ENCODE results near the gene SMIM32.

The SMIM32 gene

GRCh38 chr5:136157514-136157913 is 35.4 kb downstream of the SMIM32 start:
- no peak for DNase-seq (ENCODE audit: low read depth)
- TF ChIP-seq, protein P1, sequence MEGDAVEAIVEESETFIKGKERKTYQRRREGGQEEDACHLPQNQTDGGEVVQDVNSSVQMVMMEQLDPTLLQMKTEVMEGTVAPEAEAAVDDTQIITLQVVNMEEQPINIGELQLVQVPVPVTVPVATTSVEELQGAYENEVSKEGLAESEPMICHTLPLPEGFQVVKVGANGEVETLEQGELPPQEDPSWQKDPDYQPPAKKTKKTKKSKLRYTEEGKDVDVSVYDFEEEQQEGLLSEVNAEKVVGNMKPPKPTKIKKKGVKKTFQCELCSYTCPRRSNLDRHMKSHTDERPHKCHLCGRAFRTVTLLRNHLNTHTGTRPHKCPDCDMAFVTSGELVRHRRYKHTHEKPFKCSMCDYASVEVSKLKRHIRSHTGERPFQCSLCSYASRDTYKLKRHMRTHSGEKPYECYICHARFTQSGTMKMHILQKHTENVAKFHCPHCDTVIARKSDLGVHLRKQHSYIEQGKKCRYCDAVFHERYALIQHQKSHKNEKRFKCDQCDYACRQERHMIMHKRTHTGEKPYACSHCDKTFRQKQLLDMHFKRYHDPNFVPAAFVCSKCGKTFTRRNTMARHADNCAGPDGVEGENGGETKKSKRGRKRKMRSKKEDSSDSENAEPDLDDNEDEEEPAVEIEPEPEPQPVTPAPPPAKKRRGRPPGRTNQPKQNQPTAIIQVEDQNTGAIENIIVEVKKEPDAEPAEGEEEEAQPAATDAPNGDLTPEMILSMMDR (IDR thresholded peaks at IDR 0.05; ENCODE audit: low read length, missing control alignments) = no peak
- no peak overlapping the region for H3K4me3 ChIP-seq (replicated peaks; ENCODE audit: low read depth, low read length)

- H3K4me3 ChIP-seq (replicated peaks; ENCODE audit: low read depth, low read length) = no peak overlapping the region
- DNase-seq (ENCODE audit: low read depth) = peak; percentile 36
- TF ChIP-seq, protein P1 (IDR thresholded peaks at IDR 0.05; ENCODE audit: low read length, missing control alignments) = no peak
Observed at GRCh38 chr5:136155761-136156160, 37.2 kb downstream of the SMIM32 start.

GRCh38 chr5:136155078-136155477 is 37.9 kb downstream of the SMIM32 start:
- H3K4me3 ChIP-seq (replicated peaks; ENCODE audit: low read depth, low read length) = no peak overlapping the region
- TF ChIP-seq, protein P1 (IDR thresholded peaks at IDR 0.05; ENCODE audit: low read length, missing control alignments) = no peak
- DNase-seq (ENCODE audit: low read depth) = no peak

DNA sequence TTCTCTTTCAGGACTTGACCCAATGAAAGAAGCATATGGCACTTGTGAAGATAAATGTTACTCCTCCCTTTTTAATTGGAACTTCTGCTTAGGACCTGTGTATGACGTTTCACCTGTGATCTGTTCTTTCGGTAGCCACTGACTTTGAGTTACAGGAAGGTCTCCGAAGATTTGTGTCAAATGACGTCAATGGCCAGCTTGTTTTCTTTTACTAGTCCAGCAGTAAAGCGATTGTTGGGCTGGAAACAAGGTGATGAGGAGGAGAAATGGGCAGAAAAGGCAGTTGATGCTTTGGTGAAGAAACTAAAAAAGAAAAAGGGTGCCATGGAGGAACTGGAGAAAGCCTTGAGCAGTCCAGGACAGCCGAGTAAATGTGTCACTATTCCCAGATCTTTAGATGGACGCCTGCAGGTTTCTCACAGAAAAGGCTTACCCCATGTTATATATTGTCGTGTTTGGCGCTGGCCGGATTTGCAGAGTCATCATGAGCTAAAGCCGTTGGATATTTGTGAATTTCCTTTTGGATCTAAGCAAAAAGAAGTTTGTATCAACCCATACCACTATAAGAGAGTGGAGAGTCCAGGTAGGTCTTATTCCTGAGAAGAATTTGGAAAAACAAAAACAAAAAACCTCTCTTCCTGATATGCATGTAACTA is 39.3 kb downstream of the SMIM32 start:
- TF ChIP-seq, protein P1 (IDR thresholded peaks at IDR 0.05; ENCODE audit: low read length, missing control alignments) = no peak
- no peak for DNase-seq (ENCODE audit: low read depth)
- H3K4me3 ChIP-seq (replicated peaks; ENCODE audit: low read depth, low read length) = no peak overlapping the region

GRCh38 chr5:136149891-136150290 is 43.1 kb downstream of the SMIM32 start:
- TF ChIP-seq, protein P1 (IDR thresholded peaks at IDR 0.05; ENCODE audit: low read length, missing control alignments) = no peak
- DNase-seq (ENCODE audit: low read depth) = peak; percentile 13
- H3K4me3 ChIP-seq (replicated peaks; ENCODE audit: low read depth, low read length) = no peak overlapping the region

GRCh38 chr5:136147632-136148031 is 45.3 kb downstream of the SMIM32 start:
- TF ChIP-seq, protein P1 (IDR thresholded peaks at IDR 0.05; ENCODE audit: low read length, missing control alignments) = no peak
- H3K4me3 ChIP-seq (replicated peaks; ENCODE audit: low read depth, low read length) = no peak overlapping the region
- no peak for DNase-seq (ENCODE audit: low read depth)

DNA sequence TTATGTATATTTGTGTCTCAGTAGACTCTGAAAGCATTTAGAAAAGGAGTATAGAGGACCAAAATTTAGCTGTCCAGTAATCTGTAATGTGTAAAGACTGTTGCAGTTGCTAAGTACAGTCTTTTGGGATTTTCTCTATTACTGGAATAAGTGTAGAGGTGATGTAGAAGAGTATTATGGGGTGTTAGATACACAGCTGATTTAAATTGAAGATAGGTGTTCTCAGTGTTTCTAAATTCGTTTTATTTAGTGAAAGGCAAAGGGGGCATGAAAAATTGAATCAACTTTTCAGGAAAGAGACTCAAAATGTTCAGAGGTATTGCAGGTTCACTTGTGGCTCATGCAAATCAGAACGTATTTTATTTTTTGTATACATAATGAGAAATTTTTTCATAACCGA is 46.8 kb downstream of the SMIM32 start:
- TF ChIP-seq, protein P1 (IDR thresholded peaks at IDR 0.05; ENCODE audit: low read length, missing control alignments) = no peak
- no peak for DNase-seq (ENCODE audit: low read depth)
- H3K4me3 ChIP-seq (replicated peaks; ENCODE audit: low read depth, low read length) = no peak overlapping the region

All from fibroblast of pulmonary artery (primary cell).